CD4-positive, alpha-beta T cell treated with Interleukin-1 beta for 1 hour (primary cell): ENCODE results near the gene ERG.

Experiments
- DNase-seq, 2 donors: peaks; one replicate each; pipeline ENCODE4 v3.0.0-alpha.2; 2020 to 2022

ERG gene, protein sequence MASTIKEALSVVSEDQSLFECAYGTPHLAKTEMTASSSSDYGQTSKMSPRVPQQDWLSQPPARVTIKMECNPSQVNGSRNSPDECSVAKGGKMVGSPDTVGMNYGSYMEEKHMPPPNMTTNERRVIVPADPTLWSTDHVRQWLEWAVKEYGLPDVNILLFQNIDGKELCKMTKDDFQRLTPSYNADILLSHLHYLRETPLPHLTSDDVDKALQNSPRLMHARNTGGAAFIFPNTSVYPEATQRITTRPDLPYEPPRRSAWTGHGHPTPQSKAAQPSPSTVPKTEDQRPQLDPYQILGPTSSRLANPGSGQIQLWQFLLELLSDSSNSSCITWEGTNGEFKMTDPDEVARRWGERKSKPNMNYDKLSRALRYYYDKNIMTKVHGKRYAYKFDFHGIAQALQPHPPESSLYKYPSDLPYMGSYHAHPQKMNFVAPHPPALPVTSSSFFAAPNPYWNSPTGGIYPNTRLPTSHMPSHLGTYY

GRCh38 chr21:38498057-38498833, at the start of gene ERG:
Gene ERG, minus strand, starts transcription at chr21:38498477. Its CDS starts 97 bp downstream, at chr21:38498380.
- no peak for DNase-seq

DNA sequence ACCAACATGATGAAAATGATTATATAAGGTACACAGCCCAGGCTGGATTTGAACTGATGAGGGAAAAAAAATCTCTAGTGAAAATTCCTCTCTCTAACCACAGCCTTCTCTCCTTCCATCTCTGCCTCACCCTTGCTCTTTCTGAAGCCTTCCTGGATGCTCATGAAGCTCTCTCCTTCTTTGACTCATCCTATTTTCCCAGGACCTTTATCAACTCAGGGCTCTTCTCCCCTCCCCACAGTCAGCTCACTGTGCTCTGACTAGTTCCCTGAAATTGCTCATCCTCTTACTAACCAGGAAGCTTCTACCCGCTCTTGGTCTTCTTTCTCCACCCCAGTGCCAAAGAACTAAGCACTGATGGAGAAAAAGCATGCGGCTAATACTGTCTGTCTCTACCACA, 46.4 kb upstream of the ERG start:
- no peak for DNase-seq

DNA sequence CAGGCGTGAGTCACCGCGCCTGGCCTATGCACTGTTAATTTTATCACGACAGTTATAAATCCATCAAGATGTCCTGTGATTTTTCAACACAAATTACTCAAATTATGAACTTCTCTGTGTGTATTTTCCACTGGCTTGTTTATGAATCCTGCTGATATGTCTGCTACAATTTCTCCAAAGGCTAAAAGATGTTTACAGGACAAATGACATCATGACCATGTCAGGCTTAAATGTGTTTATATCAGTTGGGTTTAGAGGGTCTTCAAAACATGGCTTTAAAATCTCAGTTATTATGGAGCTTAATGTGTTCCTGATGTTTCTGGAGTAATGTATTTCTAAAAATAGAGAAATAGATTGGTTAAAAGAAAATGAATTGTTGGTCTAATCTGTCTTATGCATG, 44.0 kb upstream of the ERG start:
- DNase-seq: no peak

DNA sequence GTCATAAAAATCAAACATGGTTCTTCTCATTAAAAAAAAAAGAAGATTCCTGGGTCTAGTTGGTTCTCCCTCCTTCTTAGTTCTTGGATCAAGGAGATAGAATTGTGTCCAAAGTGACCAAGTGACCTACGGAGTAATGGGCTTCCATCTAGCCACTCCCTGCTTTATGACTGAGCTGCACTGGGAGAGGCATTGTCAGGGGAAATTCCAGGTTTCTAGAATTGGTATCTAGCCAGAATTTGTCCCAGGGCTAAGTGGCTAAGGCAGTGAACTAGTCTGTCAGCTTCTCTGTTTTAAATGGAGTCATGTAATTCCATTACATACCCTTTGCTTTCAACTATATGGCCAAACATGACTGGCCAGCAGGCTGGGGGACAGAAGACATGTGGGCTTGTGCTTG, 40.1 kb upstream of the ERG start:
- DNase-seq: no peak

DNA sequence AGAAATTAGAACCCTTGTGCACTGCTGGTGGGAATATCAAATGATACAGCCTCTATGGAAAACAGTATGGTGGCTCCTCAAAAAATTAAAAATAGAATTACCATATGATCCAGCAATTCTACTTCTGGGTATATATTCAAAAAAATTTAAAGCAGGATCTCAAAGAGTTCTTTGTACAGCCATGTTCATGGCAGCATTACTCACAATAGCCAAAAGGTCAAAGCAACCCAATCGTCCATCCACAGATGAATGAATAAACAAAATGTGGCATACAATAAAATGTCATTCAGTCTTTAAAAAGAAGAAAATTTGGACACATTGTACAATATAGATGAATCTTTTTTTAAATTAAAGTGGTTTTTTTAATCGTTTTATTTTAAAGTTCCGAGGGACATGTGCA, 36.3 kb upstream of the ERG start:
- DNase-seq: no peak

DNA sequence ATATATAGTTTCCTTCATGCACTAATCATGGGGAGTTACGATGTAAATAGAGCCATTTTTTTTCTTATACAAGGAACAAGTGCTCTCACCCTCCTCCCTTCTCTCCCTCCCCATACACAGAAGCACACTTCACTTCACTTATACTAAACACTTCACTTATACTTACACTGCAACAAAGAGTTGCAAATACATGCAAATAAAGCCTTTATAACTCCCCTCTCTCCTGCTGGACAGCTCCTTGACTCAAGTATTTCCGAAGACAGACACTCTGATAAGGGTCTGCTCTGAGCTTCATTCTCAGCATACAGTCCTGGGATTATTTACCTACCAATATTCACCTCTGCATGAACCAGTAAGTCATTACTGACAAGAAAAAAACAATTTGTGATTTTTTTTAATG, 35.6 kb upstream of the ERG start:
- no peak for DNase-seq

GRCh38 chr21:38531591-38531990, 33.3 kb upstream of the ERG start:
- no peak for DNase-seq

DNA sequence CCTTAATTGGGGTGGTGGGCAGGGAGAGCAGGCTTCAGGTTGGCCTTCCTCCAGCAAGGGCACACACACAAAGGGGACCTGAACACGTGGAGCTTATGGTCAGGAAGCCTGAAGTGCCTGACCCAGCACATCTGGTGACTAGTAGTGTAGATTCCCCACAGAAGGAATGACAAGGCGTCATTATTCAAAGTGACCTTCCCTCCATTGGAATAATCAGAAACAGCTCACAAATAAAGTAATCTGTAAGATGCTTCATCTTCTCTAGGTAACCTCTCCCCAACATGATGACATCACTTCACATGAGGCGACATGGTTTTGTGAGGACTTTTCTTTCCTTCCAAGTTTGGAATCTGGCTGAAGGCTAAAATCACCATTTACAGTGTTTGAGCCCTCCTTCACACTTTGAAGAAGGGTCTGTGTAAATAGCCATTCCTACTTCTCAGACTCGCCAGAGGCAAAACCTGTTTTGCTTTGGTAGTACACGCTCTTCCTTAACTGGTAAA, 32.8 kb upstream of the ERG start:
- no peak for DNase-seq

DNA sequence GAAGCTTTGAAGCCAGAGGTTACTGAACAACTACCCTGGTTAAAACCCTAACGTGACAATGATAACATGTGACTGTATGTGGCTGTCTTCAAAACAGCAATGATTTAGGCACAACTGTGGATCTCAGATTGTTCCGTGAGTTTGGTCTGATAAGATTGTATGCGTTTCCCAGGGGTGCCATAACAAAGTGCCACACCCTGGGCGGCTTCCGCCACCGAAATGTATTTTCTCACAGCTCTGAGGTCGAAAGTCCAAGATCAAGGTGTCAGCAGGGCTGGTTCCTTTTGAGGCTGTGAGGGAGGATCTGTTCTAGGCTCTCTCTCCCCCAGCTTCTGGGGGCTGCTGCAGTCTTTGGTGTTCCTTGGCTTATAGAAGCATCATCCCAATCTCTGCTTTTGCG, 29.5 kb upstream of the ERG start:
- no peak for DNase-seq

GRCh38 chr21:38525454-38525853, 27.2 kb upstream of the ERG start:
- no peak for DNase-seq

DNA sequence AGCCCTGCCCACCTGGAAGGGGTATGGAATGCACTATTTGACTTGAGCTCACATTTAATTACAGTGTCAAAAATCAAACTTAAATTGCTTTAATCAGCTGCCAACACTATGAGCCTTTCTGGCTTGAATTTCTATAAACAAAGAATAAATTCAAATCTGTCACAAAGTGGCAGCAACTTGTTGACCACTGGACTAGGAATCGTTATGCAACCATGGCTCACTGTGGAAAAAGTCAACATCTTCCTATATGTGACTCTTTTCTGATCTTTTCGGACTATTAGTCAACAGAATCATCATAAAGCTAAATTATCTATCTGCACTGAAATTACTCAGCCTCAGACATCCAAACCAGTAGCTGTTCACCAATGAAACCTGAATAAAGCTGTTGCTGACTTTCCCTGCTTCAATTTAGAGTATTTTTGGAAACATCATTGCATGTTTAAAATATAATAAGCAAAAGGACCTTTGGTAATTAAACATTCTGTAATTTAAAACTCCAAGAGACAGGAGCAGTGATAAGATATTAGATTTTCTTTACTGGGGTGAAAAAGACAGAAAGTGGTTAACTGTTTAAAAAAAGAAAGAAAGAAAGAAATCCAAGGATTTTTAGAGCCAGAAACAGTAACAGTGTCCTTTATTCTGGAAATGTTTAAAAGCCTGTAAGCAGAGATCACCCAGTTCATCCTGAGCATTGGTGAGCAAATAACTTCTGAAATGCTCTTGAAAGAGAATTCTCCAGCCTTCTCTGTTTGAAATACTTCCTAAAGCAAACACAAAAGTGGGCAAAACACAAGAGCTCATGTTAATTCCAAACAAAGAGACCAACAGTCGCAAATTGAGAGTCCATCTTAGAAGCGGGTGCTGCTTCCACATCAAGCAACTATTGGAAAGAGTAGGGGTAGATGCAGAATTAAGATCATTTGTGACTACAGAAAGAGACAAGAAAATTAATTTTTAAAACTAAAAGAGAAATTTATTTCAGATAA, 26.2 kb upstream of the ERG start:
- no peak for DNase-seq

- DNase-seq: no peak
Observed at GRCh38 chr21:38520511-38520910, 22.2 kb upstream of the ERG start.

- DNase-seq: no peak
Observed at GRCh38 chr21:38511662-38512243, 13.5 kb upstream of the ERG start.

- DNase-seq: no peak
Observed at GRCh38 chr21:38511198-38511597, 12.9 kb upstream of the ERG start.

DNA sequence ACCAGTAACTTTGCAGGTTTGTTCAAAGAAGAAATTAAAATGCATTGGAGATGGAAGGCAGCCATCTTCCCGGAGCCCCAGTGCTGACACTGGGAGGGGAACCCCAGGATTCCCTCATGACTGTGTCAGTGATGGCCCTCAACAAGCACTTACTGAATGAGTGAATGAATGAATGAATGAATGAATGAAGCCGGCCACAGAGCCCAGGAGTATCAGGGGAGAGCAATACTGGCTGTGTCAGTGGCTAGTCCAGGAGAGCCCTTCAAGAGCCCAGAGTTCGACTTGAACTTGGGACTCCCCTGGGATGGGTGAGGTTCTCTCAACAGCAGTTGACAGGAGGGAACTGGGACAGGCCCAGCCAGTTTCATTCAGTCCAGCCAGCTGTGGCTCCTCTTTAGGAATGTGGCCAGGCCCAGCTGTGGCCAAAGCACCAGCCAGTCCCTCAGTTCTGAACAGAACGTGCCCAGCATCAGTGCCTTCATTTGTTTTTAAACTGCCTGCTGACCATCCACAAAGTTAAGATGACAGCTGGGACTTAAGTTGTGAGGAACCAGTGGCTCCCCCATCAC, 9.2 kb upstream of the ERG start:
- DNase-seq: no peak

- no peak for DNase-seq
Observed at GRCh38 chr21:38506661-38507281, 8.5 kb upstream of the ERG start.

DNA sequence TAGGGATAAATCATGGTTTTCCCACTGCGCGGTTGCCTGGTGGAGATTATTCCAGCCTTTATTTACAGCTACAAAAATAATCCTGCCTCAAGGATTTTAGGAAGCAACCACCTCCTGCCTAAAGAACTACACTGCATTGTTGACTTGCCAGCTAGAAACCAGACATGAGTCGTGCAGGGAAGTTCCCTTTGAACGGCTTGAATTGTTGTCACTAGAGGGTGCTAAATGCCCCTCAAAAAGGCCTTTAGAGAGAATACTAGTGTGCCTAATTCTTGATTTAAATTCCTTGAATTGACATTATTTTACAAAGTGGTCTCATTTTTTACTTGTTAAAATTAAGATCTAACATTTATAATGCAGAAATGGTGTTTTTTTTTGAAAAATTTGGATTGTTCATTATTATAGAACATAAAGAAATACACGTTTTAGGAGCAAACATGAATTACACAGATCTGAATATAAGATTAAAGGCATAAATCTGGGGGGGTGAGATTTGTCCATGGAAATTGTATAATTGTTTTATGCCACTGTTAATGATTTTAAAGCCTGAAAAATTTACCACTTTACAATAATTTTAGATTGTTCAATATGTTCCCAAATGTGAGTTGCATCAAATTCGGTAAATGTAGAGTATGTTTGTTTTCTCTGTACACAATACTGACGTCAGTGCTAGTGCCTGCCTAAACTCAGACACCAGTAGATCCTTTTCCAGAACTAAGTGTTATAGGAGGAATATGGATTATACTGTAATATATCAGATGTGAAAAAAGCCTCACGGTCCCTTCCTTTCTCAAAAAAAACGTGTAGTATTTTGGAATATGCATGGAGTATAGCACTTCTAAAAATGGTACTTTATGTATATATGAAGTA, 7.6 kb upstream of the ERG start:
- DNase-seq: no peak

DNA sequence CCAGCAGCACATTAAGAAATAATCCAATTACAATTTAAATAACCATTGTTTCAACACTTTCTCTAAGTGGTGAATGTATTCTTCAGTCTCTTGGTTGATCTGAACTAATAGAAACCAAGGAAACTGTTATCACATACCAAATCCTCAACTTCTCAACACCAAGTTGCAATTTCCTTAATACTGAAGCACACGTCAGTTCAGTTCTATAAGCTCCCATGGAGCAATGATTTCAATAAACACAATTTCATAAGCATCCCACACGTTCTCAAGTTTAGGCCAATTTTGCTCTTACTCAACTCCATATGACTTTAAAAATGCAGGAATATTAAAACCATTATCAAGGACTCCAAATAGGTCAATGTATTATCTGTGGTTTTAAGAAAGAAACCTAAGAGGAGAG, 5.8 kb upstream of the ERG start:
- no peak for DNase-seq

DNA sequence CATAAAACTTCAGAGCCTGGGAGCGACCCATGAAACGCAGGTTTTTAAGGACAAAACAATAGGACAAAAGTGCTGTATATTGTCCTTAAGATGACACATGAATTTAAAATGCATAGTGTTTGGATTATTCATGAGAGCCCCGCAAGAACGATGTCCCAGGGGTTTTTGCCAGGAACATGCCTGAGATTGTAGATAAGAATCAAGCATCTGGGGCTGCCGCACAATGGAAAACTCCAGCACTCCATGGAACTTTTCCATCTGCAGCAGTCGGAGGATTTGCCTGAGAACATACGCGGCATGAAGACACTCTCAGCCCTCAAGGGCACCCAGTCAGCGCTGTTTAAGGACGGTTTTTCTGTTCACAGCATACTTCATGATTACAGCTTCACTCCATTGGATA, 5.3 kb upstream of the ERG start:
- no peak for DNase-seq

DNA sequence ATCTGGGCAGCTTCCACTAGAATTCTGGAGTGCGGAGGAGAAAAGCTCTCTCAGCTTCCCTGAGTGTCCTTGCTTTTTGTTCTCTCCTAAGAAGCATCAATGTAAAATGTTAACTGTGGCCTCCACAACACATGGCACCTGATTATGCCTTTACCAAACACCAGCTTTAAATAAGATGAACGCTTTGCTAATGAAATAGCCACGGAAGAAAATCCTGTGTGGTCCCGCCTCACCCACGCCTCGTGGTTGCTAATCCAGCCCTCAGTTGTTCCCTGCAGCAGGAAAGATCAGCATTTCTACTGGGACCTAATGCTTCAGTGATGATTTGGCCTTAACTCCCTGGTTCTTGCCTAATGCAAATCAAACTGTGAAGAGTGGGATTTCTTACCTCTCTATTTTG, 1.8 kb upstream of the ERG start:
- DNase-seq: no peak

DNA sequence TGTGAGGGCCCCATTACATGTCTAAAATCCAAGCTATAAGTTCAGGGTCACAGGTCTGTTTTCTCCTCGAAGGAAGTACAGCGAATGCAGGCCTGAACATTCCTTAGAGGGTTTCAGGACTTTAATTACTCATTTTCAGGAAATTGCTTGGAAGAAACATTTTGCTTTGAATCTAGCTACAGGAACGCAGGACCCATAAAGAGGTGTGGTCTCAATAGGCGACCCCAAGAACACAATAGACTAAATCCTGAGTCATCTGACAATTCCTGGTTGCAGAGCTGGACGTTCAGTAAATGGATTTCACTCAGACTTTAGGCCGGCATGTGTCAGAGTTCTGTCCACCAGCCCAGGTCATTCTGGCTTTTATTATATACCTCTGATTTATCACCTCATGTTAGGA, 1.0 kb upstream of the ERG start:
- no peak for DNase-seq
